CD4-positive, alpha-beta T cell treated with Interleukin-17A for 1 hour (primary cell): ENCODE data around the gene ASIC3.

Experiments
- DNase-seq: peaks from one replicate; pipeline ENCODE4 v3.0.0-alpha.2; 2020

Gene ASIC3

DNA sequence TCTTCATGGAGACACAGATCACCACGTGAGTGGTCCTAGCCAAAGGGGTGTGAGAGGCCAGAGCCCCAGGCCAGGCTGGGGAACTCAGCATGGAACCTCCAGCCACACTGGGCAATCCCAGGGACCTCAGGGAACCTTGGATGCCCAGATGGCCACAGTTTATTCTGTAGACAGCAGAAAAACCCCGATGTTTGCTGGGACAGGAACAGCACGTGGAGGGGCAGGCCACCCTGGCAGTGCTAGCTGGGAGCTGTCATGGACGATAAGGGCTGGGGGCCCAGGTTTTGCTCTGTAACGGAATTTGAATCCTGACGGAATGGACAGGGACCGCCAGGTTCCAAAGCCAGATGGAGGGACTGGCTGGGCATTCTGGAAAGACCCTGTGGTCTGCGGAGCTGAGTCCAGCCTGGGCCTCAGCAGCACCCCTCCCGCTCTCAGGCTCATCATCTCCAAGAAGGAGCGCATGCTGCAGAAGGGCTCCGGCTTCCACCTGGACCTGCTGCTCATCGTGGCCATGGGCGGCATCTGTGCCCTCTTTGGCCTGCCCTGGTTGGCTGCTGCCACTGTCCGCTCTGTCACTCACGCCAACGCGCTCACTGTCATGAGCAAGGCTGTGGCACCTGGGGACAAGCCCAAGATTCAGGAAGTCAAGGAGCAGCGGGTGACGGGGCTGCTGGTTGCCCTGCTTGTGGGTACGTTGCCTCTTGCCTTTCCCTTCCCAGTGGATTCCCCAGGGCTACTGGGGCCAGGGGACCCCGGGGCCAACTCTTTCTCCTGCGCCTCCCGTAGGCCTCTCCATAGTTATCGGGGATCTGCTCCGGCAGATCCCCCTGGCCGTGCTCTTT is 26.7 kb downstream of the ASIC3 start:
- DNase-seq = no peak

DNA sequence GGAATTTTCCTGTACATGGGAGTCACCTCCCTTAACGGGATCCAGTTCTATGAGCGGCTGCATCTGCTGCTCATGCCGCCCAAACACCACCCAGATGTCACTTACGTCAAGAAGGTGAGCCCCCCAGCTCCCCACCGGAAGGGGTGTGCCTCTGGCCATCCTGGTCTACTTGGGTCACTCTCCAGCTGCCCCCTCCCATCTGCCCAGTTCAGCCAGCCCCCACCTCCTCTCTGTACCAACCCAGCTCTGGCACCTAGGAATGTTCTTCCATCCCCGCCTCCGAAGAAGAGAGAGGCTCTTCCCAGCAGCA is 27.3 kb downstream of the ASIC3 start:
- no peak for DNase-seq

DNA sequence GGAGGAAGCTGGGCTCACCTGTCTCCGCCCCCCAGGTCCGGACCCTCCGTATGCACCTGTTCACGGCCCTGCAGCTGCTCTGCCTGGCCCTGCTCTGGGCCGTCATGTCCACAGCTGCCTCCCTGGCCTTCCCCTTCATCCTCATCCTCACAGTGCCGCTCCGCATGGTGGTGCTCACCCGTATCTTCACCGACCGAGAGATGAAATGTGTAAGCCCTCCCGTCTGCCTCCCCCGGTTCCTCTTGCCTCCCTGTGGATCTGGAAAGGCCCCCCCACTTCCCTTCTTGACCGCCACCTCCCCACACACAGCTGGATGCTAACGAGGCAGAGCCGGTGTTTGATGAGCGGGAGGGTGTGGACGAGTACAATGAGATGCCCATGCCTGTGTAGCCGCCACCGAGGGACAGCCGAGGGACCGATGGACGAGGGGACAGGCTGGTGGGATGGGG is 27.7 kb downstream of the ASIC3 start:
- DNase-seq = no peak

DNA sequence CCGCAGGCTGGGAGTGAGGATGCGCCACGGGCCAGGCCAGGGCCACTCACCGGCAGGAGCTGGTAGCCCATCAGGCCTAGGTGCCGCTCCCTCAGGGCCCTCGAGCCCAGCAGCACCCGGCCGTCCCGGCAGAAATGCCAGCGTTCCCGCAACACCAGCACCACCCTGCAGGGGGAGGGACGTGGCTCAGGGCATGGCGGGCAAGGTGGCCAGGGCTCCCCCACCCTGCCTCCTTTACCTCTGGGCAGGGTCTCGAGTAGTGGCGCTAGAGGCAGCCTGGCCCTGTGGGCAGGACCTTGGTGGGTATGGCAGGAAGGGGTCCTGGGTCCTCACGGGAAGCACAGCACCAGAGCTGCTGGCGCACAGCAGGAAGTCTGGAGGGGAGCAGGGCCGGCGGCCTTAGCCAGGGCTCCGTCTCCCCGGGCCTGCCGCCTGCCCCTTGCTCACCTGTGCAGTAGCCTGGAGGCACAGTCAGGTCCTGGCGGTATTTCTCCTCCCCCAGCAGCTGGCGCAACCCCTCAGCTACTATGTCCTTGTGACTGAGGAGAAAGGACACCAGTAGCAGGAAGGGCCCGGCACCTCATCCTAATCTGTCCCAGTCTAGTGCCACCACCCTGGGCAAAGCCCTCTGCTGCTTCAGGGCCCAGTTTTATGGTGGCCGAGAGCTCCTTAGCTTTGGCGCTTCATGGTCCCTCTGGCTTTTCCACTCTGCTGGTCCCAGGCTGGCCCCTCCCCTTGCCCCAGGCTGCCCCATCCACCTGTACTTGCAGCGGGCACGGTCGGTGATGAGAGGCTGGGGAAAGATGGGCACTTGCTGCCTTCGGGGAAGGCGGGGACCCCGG is 28.8 kb downstream of the ASIC3 start:
- no peak for DNase-seq

DNA sequence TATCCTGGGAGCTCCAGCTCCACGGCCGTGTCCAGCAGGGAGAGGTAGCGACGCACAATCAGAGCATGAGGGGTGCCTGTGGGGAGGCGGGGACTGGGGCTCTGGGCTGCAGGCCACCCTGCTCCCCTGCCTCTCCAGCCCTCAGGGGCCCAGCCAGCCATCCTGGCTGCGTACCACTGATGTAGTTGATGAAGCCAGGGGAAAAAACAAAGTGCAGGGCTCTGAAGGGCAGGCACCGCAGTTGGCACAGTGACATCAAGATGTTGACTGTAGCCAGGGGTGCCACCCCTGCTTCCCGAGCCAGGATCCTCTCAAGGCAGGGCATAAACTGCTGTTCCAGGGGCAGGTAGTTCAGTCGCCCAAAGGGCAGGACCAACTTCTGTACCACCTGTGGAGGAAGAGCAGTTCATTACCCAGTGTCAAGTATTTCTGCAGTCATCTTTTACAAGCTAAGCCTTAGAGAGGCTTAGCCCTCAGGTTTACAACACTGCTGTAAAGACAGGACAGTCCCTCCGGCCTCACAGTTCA is 29.4 kb downstream of the ASIC3 start:
- no peak for DNase-seq

DNA sequence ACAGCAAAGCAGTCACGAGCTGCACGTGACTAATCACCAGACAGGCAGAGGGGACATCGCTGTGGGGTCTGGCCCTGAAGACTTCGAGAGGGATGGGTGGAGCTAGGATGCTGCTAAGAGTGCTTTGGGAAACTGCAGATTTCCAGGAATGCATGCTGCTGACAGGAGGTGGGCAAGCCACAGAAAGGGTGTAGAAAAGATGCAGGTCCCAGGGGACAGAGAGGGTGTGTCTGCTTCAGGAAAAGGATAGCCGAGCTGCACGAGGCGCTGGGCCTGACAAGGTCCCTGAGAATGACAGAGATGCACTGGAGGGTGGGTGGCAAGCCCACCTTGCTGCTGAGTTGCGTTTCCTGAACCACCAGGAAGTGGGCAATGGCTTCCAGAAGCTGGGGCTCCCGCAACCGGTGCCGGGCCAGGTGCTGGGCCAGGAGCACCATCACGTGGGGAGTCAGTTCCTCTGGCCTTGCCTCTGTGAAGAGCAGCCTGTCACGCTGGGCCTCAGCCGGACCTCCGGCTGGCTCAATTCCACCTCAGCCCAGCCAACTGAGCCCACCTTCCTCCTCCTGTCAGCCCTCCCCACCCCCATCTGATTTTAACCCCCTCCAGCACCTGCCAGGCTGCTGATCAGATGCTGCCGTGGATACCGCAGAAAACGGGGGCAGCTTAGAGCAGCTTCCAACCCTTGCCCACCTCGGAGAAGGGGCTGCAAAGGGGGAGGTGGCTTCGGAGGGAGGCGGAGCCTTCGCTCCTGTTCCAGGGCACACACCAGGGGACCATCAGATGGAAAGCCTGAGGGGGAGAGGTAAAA is 30.1 kb downstream of the ASIC3 start:
- no peak for DNase-seq

DNA sequence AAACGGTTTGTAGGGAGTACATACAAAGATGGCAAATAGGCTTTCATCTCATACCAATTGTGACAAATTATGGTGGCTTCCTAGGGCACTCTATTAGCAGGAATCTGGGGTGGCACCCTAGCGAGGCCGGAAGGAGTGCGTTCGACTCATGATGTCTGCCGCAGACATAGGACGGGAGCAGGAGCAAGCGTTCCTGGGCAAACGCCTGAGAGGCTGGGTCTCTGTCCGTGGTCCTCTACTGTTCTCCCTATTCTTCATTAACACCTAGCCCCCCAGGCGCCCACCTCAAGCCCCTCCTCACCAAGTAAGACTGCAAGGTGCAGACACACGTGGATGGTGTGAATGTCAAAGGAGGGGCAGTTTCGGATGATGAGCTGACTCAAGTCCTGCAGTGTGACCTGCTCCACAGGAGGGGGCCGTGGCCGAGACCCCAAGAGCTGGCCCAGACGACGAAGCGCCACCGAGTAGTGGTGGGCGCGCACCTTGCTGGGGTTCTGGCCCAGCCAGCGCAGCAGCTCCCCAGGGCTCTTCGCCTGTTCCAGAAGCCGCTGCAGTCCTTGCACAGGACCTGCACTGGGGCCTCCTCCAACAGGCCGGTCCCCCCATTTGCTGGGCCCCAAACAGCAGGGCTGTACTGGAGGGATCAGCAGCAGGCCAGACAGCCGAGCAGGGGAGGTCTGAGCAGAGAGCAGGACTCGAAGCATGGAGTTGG is 31.0 kb downstream of the ASIC3 start:
- no peak for DNase-seq

DNA sequence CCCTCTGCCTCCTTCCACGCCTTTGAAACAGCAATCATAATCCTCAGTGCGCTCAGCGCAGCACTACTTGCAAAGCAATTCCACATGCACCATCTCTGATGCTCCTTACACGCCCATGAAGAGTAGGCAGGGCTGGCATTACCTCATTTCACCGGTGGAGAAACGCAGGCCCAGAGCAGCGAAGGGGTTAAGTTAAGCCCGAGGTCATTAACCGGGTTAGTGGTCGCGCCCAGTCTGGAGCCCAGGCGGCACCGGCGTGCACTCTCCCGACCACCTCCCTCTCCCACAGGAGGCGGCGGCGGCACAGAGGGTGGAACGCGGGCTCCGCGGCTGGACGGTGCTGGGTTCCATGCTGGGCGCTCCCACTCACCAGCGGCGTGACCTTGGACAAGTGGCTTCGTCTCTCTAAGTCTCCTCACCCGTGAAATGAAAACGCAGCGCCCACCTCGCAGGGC is 31.8 kb downstream of the ASIC3 start:
- DNase-seq = no peak

DNA sequence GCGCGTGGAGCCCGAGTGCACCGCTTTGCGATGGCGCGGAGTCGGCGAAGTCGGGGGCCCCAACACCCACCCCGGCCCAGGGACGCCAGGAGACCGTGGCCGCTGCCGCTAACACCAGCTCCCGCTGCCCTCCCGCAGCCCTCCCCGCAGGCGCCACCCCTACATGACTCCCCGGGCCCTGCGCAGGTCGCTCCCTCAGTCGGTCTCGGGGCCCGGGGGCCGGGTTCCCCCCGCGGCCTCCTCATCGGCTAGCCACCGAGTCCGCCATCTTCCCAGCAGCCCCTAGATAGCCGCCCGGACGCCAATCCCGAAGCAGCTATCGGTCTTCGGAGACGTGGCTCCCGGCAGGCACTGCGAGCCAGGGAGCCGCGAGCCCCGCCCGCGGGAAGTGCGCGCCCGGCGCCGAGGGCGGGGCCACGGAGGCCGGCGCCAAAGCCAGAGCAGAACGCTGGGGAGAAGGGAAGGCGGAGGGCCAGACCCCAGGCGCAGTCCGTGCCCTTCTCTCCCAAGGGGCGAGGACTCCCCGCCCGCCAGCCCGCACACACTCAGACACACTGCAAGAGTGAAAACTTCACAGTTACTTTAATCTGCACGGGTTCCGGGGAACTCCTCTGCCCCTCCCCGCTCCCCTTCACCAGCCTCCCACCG is 32.3 kb downstream of the ASIC3 start, which contains the start of gene FASTK:
TSS of gene FASTK (minus strand) at position 288 of the 648 bp plus-strand sequence. CDS start at position 245, 43 bp downstream.
- DNase-seq = peak; percentile 92

DNA sequence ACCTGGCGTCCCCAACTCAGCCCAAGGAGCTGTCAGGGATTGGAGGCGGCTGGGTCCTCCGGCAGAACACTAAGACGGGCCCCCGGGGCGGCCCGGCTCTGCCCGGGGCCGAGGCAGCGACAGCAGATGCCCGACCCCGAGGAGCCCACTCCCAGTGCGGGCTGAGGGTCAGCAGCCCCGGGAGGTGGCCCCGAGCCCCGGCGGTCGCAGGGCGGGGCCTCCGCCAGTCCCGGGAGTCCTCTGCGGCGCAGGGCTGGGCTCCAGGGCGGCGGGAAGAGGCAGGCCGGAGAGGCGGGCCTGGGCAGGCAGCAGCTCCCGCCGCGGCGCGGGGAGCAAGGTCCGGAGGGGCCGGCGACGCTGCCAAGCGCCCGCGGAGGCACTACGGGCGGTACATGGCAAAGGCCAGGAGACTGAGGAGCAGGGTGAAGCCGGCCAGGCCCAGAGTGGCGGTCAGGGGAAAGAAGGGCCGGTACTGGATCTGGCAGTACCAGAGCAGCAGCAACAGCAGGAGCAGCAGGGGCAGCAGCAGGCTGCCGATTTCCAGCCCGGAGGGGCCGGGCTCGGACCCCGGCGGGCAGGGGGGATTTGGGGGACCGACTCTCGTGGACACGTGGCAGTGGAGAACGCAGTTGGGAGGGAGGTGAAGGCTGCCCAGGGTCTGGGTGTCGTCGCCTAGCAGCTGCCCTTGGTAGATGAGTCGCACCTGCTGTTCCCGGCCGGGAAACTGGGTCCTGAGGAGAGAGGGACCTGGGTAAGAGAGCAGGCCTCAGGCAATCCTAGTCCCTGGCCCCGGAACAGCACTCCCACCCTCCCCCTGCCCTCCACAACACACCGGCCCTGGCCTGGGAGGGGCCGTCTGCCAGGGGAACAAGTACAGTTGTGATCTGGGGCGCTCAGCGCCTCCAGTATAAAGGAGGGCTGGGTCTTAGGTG is 33.1 kb downstream of the ASIC3 start:
- DNase-seq = no peak

DNA sequence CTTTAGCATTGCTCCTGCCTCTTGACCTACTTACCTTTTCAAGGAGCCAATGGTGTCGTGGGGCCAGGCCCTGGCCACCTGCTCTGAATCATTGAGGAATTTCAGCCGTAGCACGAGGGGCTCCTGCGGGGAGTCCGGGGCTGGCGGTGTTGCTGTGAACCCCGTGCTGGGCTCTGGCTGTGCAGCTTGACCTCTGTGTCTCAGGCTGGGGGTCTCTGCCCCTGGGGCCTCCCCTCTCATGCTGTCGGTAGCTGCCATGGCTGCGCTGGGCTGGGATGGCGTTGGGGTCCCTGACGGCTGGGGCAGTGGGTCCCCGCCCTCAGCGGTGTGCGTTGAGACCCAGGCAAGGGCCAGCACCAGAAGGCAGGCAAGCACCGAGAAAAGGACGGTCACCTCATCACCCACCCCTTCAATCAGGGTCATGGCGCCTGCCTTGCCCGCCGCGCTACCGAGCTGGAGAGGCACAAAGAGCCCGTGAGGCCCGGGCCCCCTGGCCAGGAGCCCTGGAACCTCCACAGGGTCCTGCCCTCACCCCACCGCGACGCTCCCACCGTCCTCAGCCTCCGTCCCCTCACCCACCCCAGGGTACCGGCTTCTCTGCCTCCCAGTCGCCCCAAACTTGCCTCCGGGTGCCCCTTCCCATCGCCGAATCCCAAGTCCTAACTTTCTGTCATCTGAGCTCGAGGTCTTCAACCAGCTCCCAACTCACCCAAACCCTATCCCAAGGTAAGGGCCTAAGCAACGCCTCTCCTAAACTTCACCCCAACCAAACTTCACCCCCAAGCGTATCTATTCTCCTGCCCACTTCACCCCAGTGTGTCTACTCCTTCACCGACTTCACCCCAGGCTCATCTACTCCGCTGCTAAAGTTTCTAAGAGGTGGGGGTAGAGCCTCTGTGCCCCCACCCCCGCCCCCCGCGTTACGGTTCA is 34.1 kb downstream of the ASIC3 start:
- no peak for DNase-seq

DNA sequence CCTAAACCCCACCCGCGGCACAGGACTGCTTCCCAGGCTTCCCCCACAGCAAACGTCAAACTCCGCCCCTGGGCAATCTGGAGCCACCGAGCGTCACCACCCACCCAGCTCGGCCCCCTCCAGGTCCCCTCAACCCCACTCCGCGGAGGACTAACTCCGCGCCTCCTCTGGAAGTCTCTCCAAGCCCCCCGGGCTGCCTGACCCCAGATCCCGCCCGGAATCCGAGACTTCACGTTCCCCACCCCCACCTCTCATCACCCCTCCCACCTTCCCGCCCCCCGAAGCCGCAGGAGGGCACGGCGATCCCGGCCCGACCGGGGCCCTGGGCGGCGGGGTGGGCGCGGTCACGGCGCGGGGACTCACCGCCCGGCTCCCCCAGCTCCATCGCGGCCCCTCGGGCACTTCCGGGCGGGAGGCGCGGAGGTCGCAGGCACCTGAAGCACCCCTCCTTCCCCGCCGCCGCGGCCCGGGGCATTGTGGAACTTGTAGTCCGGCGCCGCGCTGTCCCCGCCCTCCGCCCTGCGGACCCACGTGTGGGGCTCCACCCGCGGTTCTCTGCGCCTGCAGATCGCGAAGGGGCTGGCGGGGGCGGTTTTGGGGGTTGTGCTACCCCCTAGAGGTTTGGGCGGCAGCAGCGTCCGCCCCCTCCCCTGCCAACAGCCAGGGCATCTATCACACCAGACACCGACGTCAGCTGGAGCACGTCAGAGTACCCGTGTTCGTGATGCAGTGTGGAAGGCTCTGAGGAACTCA is 34.9 kb downstream of the ASIC3 start, which contains the start of gene TMUB1:
TSS of gene TMUB1 (minus strand) at position 423 of the 753 bp plus-strand sequence. CDS start 930 bp downstream, outside the sequence.
- DNase-seq = peak; percentile 91

DNA sequence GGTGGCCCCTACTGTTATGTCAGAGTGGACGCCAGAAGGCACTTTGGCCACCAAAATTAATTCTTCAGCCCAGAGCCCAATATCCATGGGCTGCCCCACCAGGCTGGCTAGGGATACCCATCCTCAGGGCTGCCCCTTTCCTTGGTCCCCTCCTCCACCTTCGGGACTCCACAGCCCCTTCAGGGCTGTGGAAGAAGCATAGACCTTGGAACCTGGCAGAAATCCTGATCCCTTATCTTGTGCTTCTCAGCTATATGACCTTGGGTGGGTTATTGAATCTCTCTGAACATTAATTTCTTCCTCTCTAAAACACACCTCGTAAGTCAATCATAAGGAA is 35.5 kb downstream of the ASIC3 start:
- no peak for DNase-seq

DNA sequence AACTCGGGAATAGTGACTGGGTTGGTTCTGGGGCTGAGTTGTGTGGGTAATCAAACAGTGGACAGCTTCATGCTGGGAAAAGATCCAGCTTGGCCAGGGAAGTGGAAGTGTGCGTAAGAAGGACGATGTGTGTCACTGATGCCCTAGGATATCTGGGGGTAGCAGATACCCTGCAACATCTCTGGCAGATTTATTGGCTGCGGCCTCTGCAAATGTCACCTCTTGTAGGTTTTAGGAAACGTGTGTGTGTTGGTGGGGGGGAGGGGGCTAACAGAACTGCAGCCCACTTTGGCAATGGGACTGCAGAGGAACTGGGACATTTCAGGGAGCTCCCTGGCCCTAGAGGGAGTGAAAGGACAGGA is 37.0 kb downstream of the ASIC3 start:
- no peak for DNase-seq

DNA sequence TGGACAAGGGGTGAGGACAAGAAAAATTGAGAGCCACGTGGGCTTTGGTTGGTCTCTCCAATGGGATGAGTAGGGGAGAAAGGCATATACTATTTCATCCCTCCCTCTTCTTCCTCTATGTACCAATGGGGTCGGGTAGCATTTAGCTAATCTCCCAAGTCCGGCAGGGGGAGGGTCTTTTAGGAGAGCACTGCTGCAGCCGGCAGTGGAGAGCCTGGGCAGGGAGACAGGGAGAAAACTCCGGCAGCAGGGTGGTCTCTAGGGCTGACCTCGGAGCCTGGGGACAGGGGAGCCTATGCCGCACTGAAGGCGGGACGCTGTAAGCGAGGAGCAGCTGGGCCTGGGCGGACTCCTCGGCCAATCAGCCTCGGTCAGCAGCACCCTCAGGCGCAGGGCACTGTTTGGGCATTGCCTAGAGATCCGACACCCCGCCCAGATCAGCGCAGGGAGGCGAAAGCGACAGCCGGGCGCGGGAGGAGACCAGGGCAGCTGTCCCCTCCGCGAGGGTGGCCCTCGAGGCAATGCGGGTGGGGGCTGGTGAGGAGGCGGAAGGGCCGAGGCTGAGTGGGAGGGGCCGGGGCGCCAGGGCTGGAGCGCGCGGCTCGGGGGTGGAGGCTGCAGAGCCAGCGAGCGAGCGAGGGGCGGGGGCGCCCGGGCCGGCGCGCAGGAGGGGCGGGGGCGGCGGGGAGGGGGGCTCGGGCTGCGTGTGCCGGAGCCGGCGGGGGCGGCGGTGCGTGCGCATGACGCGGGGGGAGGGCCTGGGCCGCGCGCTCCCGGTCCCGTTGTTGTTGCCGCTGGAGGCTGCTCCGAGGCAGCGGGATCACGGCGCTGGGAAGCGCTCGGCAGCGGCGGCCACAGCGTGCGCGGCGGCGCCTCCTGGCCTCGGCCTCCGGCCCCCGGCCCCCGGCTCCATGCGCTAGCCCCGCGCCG is 37.6 kb downstream of the ASIC3 start, which contains the start of gene AGAP3:
TSS of gene AGAP3 (plus strand) at position 785 of the 930 bp plus-strand sequence. CDS start 267 bp downstream, outside the sequence.
- peak; percentile 58 for DNase-seq

DNA sequence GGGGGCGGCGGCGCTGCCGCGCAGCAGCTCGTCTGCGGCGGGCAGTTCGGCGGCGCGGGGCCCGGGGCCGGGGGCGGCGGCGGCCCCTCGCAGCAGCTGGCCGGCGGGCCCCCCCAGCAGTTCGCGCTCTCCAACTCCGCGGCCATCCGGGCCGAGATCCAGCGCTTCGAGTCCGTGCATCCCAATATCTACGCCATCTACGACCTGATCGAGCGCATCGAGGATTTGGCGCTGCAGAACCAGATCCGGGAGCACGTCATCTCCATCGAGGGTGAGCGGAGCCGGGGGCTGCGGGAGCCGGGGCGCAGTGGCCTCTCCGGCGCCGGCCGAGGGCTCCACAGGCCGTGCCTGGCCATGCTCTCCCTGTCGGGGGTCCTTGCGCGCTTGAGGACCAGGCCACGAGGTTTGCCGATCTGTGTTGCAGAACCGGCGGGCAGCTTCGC is 38.5 kb downstream of the ASIC3 start:
- peak; percentile 26 for DNase-seq
